DMS 273 treated with DMSO at 0.1 percent for 48 hours (cell line): ENCODE results near the gene RLIM.

ENCODE experiments used
- DNase-seq: peaks from one replicate; lab custom pipeline; 2025; lab: John Stamatoyannopoulos, UW

Gene RLIM

GRCh38 chrX:74536832-74537371, 77.5 kb downstream of the RLIM start:
- DNase-seq, result no peak

- peak; percentile 69 for DNase-seq
Measured at GRCh38 chrX:74536152-74536831, 78.1 kb downstream of the RLIM start.

- peak; percentile 45 for DNase-seq
Measured at GRCh38 chrX:74535408-74536151, 78.8 kb downstream of the RLIM start.
